HS-27A (cell line): ENCODE data around the gene CRYBG2.
"Not testable (repeated sequence)": the region's sequence is repeated elsewhere in the genome, so short reads cannot be mapped to it uniquely, and the experiment has no call there.

Source experiments
- DNase-seq: peaks from one replicate; pipeline ENCODE4 v3.0.0-alpha.2; 2012; ENCODE audit warnings: low read depth, missing footprints

Gene CRYBG2

GRCh38 chr1:26350701-26351589 lies 3.0 kb downstream of the CRYBG2 start:
- no peak for DNase-seq

GRCh38 chr1:26350343-26350700 lies 3.6 kb downstream of the CRYBG2 start:
- DNase-seq = no peak

- DNase-seq = no peak
Measured at GRCh38 chr1:26349877-26350244, 4.1 kb downstream of the CRYBG2 start.

GRCh38 chr1:26349188-26349876 lies 4.6 kb downstream of the CRYBG2 start:
- DNase-seq = no peak

GRCh38 chr1:26346274-26347033 lies 7.5 kb downstream of the CRYBG2 start:
- no peak for DNase-seq

GRCh38 chr1:26345718-26346117 lies 8.2 kb downstream of the CRYBG2 start:
- no peak for DNase-seq

- no peak for DNase-seq
Measured at GRCh38 chr1:26344147-26344920, 9.6 kb downstream of the CRYBG2 start.

GRCh38 chr1:26340047-26340481 lies 13.9 kb downstream of the CRYBG2 start:
- no peak for DNase-seq

GRCh38 chr1:26338670-26339069 lies 15.3 kb downstream of the CRYBG2 start:
- DNase-seq = no peak

- DNase-seq = no peak
Measured at GRCh38 chr1:26337625-26338024, 16.3 kb downstream of the CRYBG2 start.

GRCh38 chr1:26337206-26337535 lies 16.8 kb downstream of the CRYBG2 start:
- no peak for DNase-seq

GRCh38 chr1:26336477-26337205 lies 17.3 kb downstream of the CRYBG2 start:
- no peak for DNase-seq

- DNase-seq = no peak
Measured at GRCh38 chr1:26335774-26336476, 18.0 kb downstream of the CRYBG2 start.

GRCh38 chr1:26333312-26333711 lies 20.6 kb downstream of the CRYBG2 start:
- DNase-seq = not testable (repeated sequence)

GRCh38 chr1:26330276-26330675 lies 23.7 kb downstream of the CRYBG2 start:
- no peak for DNase-seq

- not testable (repeated sequence) for DNase-seq
Measured at GRCh38 chr1:26329380-26329779, 24.6 kb downstream of the CRYBG2 start.

- DNase-seq = no peak
Measured at GRCh38 chr1:26328597-26328996, 25.3 kb downstream of the CRYBG2 start.

GRCh38 chr1:26327956-26328362 lies 26.0 kb downstream of the CRYBG2 start:
- DNase-seq = no peak

GRCh38 chr1:26324550-26324949 lies 29.4 kb downstream of the CRYBG2 start:
- DNase-seq = no peak

GRCh38 chr1:26323382-26323781 lies 30.5 kb downstream of the CRYBG2 start:
- DNase-seq = no peak

GRCh38 chr1:26322042-26322331 lies 31.9 kb downstream of the CRYBG2 start:
- DNase-seq = no peak
